Vagina (tissue), 2 donors: Measurements from ENCODE around the gene GLE1.

Source experiments
- POLR2AphosphoS5 ChIP-seq, 2 donors: sonication (generic); formaldehyde crosslinking; IDR thresholded peaks; one replicate each; pipeline ENCODE4 v1.9.0; 2017; ENCODE audit warnings: antibody characterized with exemption in 2 of 2, mild to moderate bottlenecking in 2 of 2, low read depth in 1 of 2; ENCODE audit not compliant: insufficient read depth in 1 of 2
- TF ChIP-seq, protein P1 (sequence below), 3 experiments: fragments of 450-650 bp in 2 of 3; fragments of 200-600 bp in 1 of 3; sonication (generic) in 1 of 3; IDR thresholded peaks; one replicate each; pipeline ENCODE4 v1.5.1; 2017 to 2019; ENCODE audit warnings: antibody characterized with exemption in 3 of 3, mild to moderate bottlenecking in 2 of 3, moderate library complexity in 2 of 3

DNA sequence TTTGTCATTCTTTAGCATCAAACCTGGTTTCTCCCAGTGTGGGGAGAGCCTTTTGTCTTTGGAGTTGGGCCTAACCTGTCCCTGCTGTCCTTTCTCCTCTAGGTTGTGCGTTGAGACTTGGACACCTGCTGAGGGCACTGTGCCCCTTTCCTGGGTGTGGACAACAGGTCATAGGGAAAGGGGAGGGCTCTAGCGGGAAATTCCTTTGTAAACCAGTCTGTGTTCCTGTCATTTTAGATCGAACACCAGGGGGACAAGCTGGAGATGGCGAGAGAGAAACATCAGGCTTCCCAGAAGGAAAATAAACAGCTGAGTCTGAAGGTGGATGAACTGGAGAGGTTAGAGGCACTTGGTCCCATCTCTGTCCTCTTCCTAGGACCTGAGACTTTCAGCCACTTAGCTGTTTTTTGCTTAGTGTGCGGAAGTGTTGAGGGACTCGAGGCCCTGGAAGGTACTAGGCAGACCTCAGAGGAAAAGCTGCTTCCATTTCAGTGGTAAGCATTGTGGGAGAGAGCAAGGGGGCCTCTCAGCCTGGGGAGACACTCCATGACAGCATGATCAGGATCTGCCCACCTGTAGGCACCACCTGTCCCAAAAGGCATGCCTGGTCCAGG is 8.6 kb upstream of the GLE1 start:
- no peak for TF ChIP-seq POLR2AphosphoS5 (IDR thresholded peaks at IDR 0.05; ENCODE audit: insufficient read depth in 1 of 2, low read depth in 1 of 2)
- TF ChIP-seq, protein P1, sequence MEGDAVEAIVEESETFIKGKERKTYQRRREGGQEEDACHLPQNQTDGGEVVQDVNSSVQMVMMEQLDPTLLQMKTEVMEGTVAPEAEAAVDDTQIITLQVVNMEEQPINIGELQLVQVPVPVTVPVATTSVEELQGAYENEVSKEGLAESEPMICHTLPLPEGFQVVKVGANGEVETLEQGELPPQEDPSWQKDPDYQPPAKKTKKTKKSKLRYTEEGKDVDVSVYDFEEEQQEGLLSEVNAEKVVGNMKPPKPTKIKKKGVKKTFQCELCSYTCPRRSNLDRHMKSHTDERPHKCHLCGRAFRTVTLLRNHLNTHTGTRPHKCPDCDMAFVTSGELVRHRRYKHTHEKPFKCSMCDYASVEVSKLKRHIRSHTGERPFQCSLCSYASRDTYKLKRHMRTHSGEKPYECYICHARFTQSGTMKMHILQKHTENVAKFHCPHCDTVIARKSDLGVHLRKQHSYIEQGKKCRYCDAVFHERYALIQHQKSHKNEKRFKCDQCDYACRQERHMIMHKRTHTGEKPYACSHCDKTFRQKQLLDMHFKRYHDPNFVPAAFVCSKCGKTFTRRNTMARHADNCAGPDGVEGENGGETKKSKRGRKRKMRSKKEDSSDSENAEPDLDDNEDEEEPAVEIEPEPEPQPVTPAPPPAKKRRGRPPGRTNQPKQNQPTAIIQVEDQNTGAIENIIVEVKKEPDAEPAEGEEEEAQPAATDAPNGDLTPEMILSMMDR (IDR thresholded peaks at IDR 0.05), result no peak
